Stimulated activated CD4-positive, alpha-beta T cell treated with anti-CD3 and anti-CD28 coated beads, Interleukin-12 subunit alpha, Interleukin-12 subunit beta, amount 100 ng/mL, for 48 hours (primary cell): Measurements from ENCODE around the gene SPSB1.

Experiments used
- DNase-seq, 3 donors: peaks; one replicate each; pipeline ENCODE4 v3.0.0-alpha.2; 2020; ENCODE audit warnings: low read depth in 2 of 3, low spot score in 1 of 3

Gene SPSB1

GRCh38 chr1:9278585-9279153 is 14.0 kb upstream of the SPSB1 start:
- no peak for DNase-seq

- no peak for DNase-seq
These were observed 13.4 kb upstream of the SPSB1 start for GRCh38 chr1:9279172-9279840.

GRCh38 chr1:9280015-9280860 is 12.5 kb upstream of the SPSB1 start:
- DNase-seq = peak; percentile 50 to 66 (median 56)

GRCh38 chr1:9281071-9281827 is 11.4 kb upstream of the SPSB1 start:
- no peak for DNase-seq

GRCh38 chr1:9281908-9282695 is 10.6 kb upstream of the SPSB1 start:
- no peak for DNase-seq

GRCh38 chr1:9282696-9282955 is 10.1 kb upstream of the SPSB1 start:
- no peak for DNase-seq

GRCh38 chr1:9284061-9284460 is 8.6 kb upstream of the SPSB1 start:
- DNase-seq = no peak

GRCh38 chr1:9286556-9286955 is 6.1 kb upstream of the SPSB1 start:
- DNase-seq = no peak

- DNase-seq = peak; percentile 74 to 91 (median 82)
These were observed 3.6 kb upstream of the SPSB1 start for GRCh38 chr1:9289090-9289534.

GRCh38 chr1:9289711-9290485 is 2.8 kb upstream of the SPSB1 start:
- no peak for DNase-seq

- no peak for DNase-seq
These were observed 757 bp upstream of the SPSB1 start for GRCh38 chr1:9291914-9292360.

- no peak for DNase-seq
These were observed 493 bp downstream of the SPSB1 start for GRCh38 chr1:9293241-9293532.

- peak in 1 of 3 donors; percentile 23 for DNase-seq
These were observed 1.1 kb downstream of the SPSB1 start for GRCh38 chr1:9293533-9294404.

GRCh38 chr1:9294405-9294773 is 1.7 kb downstream of the SPSB1 start:
- no peak for DNase-seq

GRCh38 chr1:9294910-9295636 is 2.4 kb downstream of the SPSB1 start:
- no peak for DNase-seq

- DNase-seq = no peak
These were observed 3.2 kb downstream of the SPSB1 start for GRCh38 chr1:9295884-9296283.

- no peak for DNase-seq
These were observed 4.2 kb downstream of the SPSB1 start for GRCh38 chr1:9296850-9297249.

- no peak for DNase-seq
These were observed 5.1 kb downstream of the SPSB1 start for GRCh38 chr1:9297831-9298230.

GRCh38 chr1:9298282-9298681 is 5.6 kb downstream of the SPSB1 start:
- DNase-seq = no peak
